Hippocampal formation (tissue), 2 donors: Measurements from ENCODE around the gene TXNDC11.

Source experiments
- DNase-seq, 2 donors: peaks; one replicate each; lab custom pipeline; 2025; lab: John Stamatoyannopoulos, UW

The TXNDC11 gene

DNA sequence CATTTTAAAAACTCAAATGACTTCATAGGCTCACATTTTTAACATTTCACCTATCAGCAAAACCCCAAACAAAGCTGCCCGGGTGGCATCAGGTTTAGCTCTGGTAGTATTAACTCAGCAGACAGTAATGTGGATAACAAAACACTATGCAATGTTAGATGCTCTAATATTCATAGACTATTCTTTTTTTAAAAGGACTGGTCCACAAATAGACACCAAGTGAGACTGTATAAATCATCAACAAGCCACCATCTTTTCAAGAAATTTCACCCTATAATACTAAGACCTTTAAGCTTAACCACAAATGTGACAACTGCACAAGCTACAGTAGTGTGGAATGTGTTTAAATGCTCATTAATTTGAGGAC, 54.2 kb downstream of the TXNDC11 start:
- DNase-seq: no peak

DNA sequence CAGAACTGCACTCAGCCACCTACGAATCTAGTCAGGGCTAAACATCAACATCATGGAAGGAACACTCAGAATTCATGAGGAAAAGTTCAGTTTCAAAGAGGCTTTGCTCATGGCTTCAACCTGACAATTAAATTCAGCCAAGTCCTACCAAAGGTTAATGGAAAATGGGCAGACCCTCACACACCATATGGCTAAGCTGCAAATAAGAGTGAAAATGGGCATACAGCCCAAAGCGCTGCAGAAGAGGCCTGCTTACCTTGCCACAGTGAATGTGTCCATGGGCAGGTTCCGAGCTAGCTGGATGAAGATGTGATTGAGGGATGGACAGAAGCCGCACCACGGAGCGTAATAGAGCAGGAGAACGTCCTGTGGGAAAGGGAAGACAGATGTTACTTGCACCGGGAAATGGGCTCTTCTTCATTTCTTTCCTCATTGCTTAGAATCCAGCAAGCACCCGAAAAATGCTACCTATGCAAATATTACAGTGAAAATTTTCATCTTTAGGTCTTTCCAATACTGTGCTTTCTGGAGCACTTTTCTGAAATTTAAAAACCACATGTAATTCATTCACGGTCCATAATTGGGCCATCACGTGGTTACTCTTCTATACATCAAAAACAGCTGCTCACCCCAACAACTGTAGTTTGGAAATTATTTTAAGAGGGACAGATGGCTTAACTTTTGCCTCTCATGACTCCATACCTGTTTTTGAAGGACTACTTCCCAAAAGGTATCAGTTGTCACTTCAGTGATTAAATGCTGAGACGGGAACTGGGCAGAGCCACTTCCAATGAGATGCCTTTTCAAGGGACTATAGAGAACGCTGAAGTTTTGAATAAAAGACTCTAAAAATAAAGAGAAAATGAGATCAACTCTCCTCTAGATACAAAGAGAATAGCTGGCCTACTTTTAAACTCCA, 54.8 kb downstream of the TXNDC11 start:
- no peak for DNase-seq

- no peak for DNase-seq
Observed at GRCh38 chr16:11686713-11687380, 55.8 kb downstream of the TXNDC11 start.

GRCh38 chr16:11685844-11686618, 56.6 kb downstream of the TXNDC11 start:
- DNase-seq: no peak

DNA sequence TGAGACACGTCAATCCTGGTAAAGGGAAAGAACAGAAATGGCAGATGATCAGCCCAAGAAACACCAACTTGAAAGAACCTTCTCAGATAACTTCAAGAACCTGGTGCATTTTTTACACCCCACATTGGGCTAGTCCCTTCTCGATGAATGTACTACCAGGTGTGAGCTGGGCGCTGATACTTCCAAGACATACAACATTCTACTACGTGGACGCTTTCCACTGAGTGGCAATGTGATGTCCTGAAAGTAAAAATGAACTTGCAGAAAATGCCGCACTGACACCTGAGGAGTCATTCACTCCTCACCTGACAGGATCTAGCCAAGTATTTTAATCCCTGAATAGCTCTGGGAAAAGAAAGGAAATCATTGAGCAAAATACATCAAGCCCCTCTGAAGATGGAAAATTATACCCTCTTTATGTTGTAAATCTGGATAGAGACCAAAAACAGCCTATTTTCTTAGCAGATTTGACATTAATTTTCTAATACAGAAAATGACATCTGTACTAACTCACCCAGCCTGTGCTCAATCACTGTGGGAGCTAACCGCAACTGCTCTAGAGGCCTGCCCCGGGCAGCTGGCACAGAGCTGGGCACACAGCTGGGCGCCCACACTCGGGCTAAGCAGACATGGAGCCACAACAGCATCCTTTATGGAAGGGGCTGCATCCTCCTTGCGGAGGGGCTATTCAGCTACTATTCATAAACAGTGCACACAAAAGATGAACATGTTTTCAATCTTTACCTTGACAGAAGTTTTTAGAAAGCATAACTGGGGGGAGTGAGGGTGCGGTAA, 58.2 kb downstream of the TXNDC11 start:
- DNase-seq: no peak

DNA sequence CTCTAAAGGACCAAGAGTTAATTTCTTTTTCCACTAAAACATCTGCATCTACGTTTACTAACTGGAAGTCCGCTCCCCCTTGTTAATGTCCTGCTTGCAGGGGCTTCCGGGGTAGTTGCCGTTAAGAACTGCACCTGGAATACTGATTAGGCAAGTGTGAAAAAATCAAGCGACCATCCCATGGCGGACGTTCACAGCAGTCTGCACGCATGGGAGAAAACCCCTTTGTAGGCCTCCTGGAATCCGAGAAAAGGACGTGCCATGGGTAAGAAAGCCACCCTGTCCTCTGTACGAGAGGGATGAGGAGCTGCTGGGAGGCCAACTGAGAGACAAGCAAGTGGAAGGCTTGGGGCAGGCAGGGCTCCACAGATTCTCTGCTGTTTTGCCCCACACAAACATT, 59.5 kb downstream of the TXNDC11 start:
- no peak for DNase-seq

- DNase-seq: no peak
Observed at GRCh38 chr16:11682655-11683096, 60.0 kb downstream of the TXNDC11 start.

GRCh38 chr16:11681976-11682654, 60.5 kb downstream of the TXNDC11 start:
- no peak for DNase-seq

- no peak for DNase-seq
Observed at GRCh38 chr16:11681556-11681955, 61.1 kb downstream of the TXNDC11 start.

- DNase-seq: no peak
Observed at GRCh38 chr16:11679941-11680911, 62.4 kb downstream of the TXNDC11 start.

GRCh38 chr16:11679250-11679649, 63.4 kb downstream of the TXNDC11 start:
- DNase-seq: no peak

DNA sequence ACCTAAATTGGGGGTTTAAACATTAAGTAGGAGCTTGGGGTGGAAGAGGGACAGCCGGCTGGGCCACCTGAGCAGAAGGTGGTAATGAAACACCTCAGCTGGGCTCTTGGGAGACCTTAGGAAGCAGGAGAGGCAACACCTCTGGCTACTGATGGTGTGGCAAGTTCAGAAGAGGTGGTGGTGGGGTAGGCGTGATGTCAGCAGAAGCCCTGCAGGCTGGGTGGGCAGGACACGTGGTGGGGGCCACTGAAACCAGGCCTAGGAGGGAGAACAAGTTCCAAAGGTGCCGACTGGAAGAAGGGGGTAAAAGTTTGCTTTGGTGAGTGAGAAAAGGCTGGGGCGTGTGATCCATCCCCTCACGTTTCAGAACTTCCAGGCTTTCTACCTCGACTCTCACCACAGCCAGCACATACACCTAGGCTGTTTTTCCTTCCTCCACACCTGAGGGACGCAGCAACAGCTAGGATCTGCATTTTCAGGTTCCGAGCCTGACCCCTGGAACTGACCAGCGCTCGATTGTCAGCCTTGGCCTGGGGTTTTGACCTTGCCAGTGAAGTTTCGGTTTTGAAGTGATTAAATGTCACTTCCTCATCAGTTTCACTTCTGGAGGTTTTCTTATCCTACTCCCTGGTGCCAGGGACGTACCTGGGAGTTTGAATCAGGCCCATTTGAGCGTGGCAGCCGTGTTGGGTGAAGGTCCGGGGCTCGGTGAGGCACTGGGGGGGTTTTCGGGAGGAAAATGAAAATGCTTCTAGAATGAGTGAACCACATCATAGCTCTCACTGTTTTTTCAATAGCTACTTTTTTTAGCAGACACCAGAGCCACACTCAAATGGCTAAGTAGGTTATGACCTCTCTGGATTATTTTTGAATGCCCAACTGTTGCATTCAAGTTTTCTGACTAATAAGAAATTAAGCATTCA, 64.4 kb downstream of the TXNDC11 start:
- DNase-seq: no peak

GRCh38 chr16:11677451-11677951, 65.2 kb downstream of the TXNDC11 start:
- DNase-seq: no peak

DNA sequence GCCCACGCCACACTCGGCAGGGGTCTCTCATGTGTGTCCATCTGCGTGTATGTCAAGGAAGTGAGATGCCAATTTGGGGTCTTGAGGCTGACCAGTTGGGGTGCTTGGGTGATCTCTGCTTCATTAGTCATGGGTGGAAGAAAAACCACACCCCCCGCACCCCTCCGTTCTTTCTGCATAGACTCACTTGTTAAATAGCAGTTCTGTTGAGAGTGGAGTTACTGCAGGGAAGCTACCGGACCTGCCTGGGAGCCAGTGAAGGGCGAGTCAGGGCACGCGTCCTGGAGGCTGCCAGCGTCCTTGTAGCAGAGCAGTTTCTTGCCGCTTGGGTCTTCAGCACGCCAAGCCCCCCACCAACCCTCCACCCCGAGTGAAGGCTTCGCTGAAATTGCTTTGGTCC, 65.9 kb downstream of the TXNDC11 start:
- DNase-seq: no peak

GRCh38 chr16:11675561-11676511, 66.8 kb downstream of the TXNDC11 start:
- no peak for DNase-seq

DNA sequence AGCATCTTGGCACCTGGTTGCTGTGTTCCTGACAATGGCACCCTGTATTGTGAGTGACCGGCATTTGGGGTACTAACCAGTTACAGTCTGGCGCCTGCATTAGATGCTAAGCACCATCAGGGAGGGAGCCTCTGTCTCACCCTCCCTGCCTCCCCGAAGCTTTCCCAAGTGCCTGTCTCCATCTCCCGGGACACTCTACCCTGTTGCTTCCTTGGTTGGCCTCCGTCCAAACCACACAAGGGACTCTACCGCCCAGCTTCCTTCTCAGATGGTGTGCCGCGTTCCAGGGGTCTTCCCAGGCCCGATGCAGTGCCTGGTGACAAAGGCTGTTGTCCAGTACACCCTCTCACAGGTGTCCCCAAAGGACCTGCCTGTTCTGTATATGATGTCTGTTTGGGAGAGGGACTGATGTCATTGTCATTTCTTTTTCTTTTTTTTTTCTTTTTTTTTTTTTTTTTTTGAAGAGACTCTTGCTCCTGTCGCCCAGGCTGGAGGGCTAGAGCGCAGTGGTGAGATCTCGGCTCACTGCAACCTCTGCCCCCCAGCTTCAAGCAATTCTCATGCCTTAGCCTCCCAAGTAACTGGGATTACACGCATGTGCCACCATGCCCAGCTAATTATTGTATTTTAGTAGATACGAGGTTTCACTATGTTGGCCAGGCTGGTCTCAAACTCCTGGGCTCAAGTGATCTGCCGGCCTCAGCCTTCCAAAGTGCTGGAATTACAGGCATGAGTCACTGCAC, 67.7 kb downstream of the TXNDC11 start:
- no peak for DNase-seq
